Measurements from ENCODE around the gene PTPN9.
A peak's percentile ranks its signal among the peaks of the same experiment; 100 is the strongest.
"Not testable (repeated sequence)": the region's sequence is repeated elsewhere in the genome, so short reads cannot be mapped to it uniquely, and the experiment has no call there.

Gene PTPN9

GRCh38 chr15:75451674-75452363 lies 127.3 kb downstream of the PTPN9 start, which contains the start of gene SIN3A:
SIN3A (minus strand) TSS chr15:75451690; CDS start chr15:75430375, 21,315 bp downstream.
- no peaks in the 10 kb centered on the region for H3K27me3 ChIP-seq (replicated peaks; ENCODE audit: control insufficient read depth, insufficient read depth, low read length)
- DNase-seq (ENCODE audit: extremely low read depth, insufficient read length): peak; percentile 98
- no peak for TF ChIP-seq CTCF (IDR thresholded peaks at IDR 0.05; ENCODE audit: insufficient read depth, low read length, poor library complexity, severe bottlenecking)
- H3K36me3 ChIP-seq (ENCODE audit: control insufficient read depth, insufficient read depth, low read length): no peaks in the 10 kb centered on the region
- H3K4me3 ChIP-seq (replicated peaks; ENCODE audit: low read depth, low read length): peak within 1 kb of the TSS; percentile 97

GRCh38 chr15:75451202-75451673 lies 127.9 kb downstream of the PTPN9 start:
- Histone ChIP-seq H3K27me3 (replicated peaks; ENCODE audit: control insufficient read depth, insufficient read depth, low read length) (no peaks in the 10 kb centered on the region), H3K36me3 (ENCODE audit: control insufficient read depth, insufficient read depth, low read length) (no peaks in the 10 kb centered on the region), H3K4me3 (replicated peaks; ENCODE audit: low read depth, low read length) (peak overlapping the region; percentile 97)
- TF ChIP-seq CTCF (IDR thresholded peaks at IDR 0.05; ENCODE audit: insufficient read depth, low read length, poor library complexity, severe bottlenecking): no peak
- no peak for DNase-seq (ENCODE audit: extremely low read depth, insufficient read length)

GRCh38 chr15:75450307-75451201 lies 128.6 kb downstream of the PTPN9 start:
- H3K27me3 ChIP-seq (replicated peaks; ENCODE audit: control insufficient read depth, insufficient read depth, low read length): no peaks in the 10 kb centered on the region
- no peaks in the 10 kb centered on the region for H3K36me3 ChIP-seq (ENCODE audit: control insufficient read depth, insufficient read depth, low read length)
- no peak for TF ChIP-seq CTCF (IDR thresholded peaks at IDR 0.05; ENCODE audit: insufficient read depth, low read length, poor library complexity, severe bottlenecking)
- peak; percentile 95 for DNase-seq (ENCODE audit: extremely low read depth, insufficient read length)
- H3K4me3 ChIP-seq (replicated peaks; ENCODE audit: low read depth, low read length): peak overlapping the region; percentile 97

GRCh38 chr15:75449585-75450306 lies 129.4 kb downstream of the PTPN9 start:
- TF ChIP-seq CTCF (IDR thresholded peaks at IDR 0.05; ENCODE audit: insufficient read depth, low read length, poor library complexity, severe bottlenecking): no peak
- DNase-seq (ENCODE audit: extremely low read depth, insufficient read length): no peak
- Histone ChIP-seq H3K4me3 (replicated peaks; ENCODE audit: low read depth, low read length) (peak overlapping the region; percentile 97), H3K36me3 (ENCODE audit: control insufficient read depth, insufficient read depth, low read length) (no peaks in the 10 kb centered on the region), H3K27me3 (replicated peaks; ENCODE audit: control insufficient read depth, insufficient read depth, low read length) (no peaks in the 10 kb centered on the region)

GRCh38 chr15:75448171-75448570 lies 130.9 kb downstream of the PTPN9 start:
- not testable (repeated sequence) for H3K27me3 ChIP-seq (replicated peaks; ENCODE audit: control insufficient read depth, insufficient read depth, low read length); H3K4me3 ChIP-seq (replicated peaks; ENCODE audit: low read depth, low read length); DNase-seq (ENCODE audit: extremely low read depth, insufficient read length); H3K36me3 ChIP-seq (ENCODE audit: control insufficient read depth, insufficient read depth, low read length)
